Trophoblast cell (in vitro differentiated cells and primary cell): ENCODE data around the gene GNAT1.

ENCODE experiments used
- DNase-seq, 2 donors: peaks; one replicate each; pipeline ENCODE4 v3.0.0-alpha.2; 2016
- H2AFZ ChIP-seq: 2 replicates; pipeline ENCODE4 v1.6.1; 2013; ENCODE audit warnings: low read length, moderate library complexity, mild to moderate bottlenecking; ENCODE audit not compliant: insufficient read depth, poor library complexity
- H2AK5ac ChIP-seq: 2 replicates; pipeline ENCODE4 v1.6.1; 2013; ENCODE audit warnings: mild to moderate bottlenecking, low read length
- H2BK120ac ChIP-seq: 2 replicates; pipeline ENCODE4 v1.6.1; 2013; ENCODE audit warnings: low read length, mild to moderate bottlenecking, moderate library complexity; ENCODE audit not compliant: insufficient read depth, poor library complexity
- H2BK12ac ChIP-seq: 2 replicates; pipeline ENCODE4 v1.6.1; 2013; ENCODE audit warnings: mild to moderate bottlenecking, low read length, moderate library complexity
- H2BK5ac ChIP-seq: 2 replicates; pipeline ENCODE4 v1.6.1; 2013; ENCODE audit warnings: low read length, low read depth, moderate library complexity, mild to moderate bottlenecking; ENCODE audit not compliant: poor library complexity
- H3K14ac ChIP-seq: 2 replicates; pipeline ENCODE4 v1.6.1; 2013; ENCODE audit warnings: mild to moderate bottlenecking, low read length
- H3K18ac ChIP-seq: 2 replicates; pipeline ENCODE4 v1.6.1; 2013; ENCODE audit warnings: mild to moderate bottlenecking, low read length
- H3K23ac ChIP-seq: 2 replicates; pipeline ENCODE4 v1.6.1; 2013; ENCODE audit warnings: low read length
- H3K27ac ChIP-seq: 2 replicates; pipeline ENCODE4 v1.5.1; 2013; ENCODE audit warnings: low read depth, mild to moderate bottlenecking, inconsistent platforms, low read length, moderate library complexity
- H3K27me3 ChIP-seq: 2 replicates; pipeline ENCODE4 v1.6.1; 2013; ENCODE audit warnings: inconsistent platforms, mild to moderate bottlenecking, low read length, moderate library complexity; ENCODE audit not compliant: insufficient read depth
- H3K36me3 ChIP-seq, 2 experiments: 1 replicate in 1 of 2; 2 replicates in 1 of 2; pipeline ENCODE4 v1.6.1; 2013; ENCODE audit warnings: low read length in 2 of 2, mild to moderate bottlenecking in 2 of 2, moderate library complexity in 1 of 2; ENCODE audit not compliant: insufficient read depth in 2 of 2, control insufficient read depth in 1 of 2
- H3K4ac ChIP-seq: 2 replicates; pipeline ENCODE4 v1.6.1; 2013; ENCODE audit warnings: low read depth, mild to moderate bottlenecking, low read length, moderate library complexity
- H3K4me1 ChIP-seq, 2 experiments: 1 replicate in 1 of 2; 2 replicates in 1 of 2; pipeline ENCODE4 v1.6.1; 2013; ENCODE audit warnings: low read length in 2 of 2, mild to moderate bottlenecking in 2 of 2, moderate library complexity in 1 of 2; ENCODE audit not compliant: insufficient read depth in 2 of 2, control insufficient read depth in 1 of 2
- H3K4me2 ChIP-seq: 2 replicates; pipeline ENCODE4 v1.6.1; 2013; ENCODE audit warnings: inconsistent platforms, mild to moderate bottlenecking, low read length, moderate library complexity
- H3K4me3 ChIP-seq: 2 replicates; pipeline ENCODE4 v1.5.1; 2013; ENCODE audit warnings: mild to moderate bottlenecking, low read depth, low read length, inconsistent platforms
- H3K79me1 ChIP-seq: one replicate; pipeline ENCODE4 v1.6.1; 2013; ENCODE audit warnings: low read length
- H3K79me2 ChIP-seq: 2 replicates; pipeline ENCODE4 v1.6.1; 2013; ENCODE audit warnings: low read length, mild to moderate bottlenecking; ENCODE audit not compliant: control insufficient read depth, insufficient read depth, poor library complexity
- H3K9ac ChIP-seq: 2 replicates; pipeline ENCODE4 v1.6.1; 2013; ENCODE audit warnings: mild to moderate bottlenecking, low read length
- H3K9me3 ChIP-seq: 2 replicates; pipeline ENCODE4 v1.6.1; 2013; ENCODE audit warnings: low read depth, mild to moderate bottlenecking, control low read depth, inconsistent platforms, low read length; ENCODE audit not compliant: insufficient read depth
- H4K12ac ChIP-seq: 2 replicates; pipeline ENCODE4 v1.6.1; 2013; ENCODE audit warnings: low read depth, mild to moderate bottlenecking, low read length, moderate library complexity
- H4K8ac ChIP-seq: 2 replicates; pipeline ENCODE4 v1.6.1; 2013; ENCODE audit warnings: low read depth, mild to moderate bottlenecking, low read length, moderate library complexity
- H4K91ac ChIP-seq: one replicate; pipeline ENCODE4 v1.6.1; 2013; ENCODE audit warnings: low read depth, mild to moderate bottlenecking, low read length, moderate library complexity
- WGBS: extraction: QIAGEN DNeasy Blood & Tissue Kit; methylation state at CpG from one replicate; pipeline ENCODE4 v1.1.7; 2013; ENCODE audit warnings: missing lambda C conversion rate; ENCODE audit not compliant: insufficient read length, insufficient coverage; ENCODE audit errors: extremely low coverage; 5-methylcytosine and 5-hydroxymethylcytosine counted together

The GNAT1 gene

DNA sequence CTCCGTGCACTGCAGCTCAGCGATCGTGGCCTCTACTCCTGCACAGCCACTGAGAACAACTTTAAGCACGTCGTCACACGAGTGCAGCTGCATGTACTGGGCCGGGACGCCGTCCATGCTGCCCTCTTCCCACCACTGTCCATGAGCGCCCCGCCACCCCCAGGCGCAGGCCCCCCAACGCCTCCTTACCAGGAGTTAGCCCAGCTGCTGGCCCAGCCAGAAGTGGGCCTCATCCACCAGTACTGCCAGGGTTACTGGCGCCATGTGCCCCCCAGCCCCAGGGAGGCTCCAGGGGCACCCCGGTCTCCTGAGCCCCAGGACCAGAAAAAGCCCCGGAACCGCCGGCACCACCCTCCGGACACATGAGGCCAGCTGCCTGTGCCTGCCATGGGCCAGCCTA is 3.7 kb upstream of the GNAT1 start:
- Histone ChIP-seq H3K27me3 (no peaks in the 10 kb centered on the region), H3K4ac (no peak overlapping the region), H3K36me3 (peaks cover 23 to 34% of the 10 kb centered on the region in 2 experiments), H2AK5ac (no peak overlapping the region), H3K4me1 (peaks cover 9 to 16% of the 10 kb centered on the region in 2 experiments), H3K18ac (no peak overlapping the region), H4K8ac (no peak overlapping the region), H3K23ac (no peak overlapping the region), H2AFZ (no peak overlapping the region), H3K14ac (no peak overlapping the region), H3K9me3 (no peaks in the 10 kb centered on the region), H2BK120ac (no peak overlapping the region), H3K79me2 (no peaks in the 10 kb centered on the region), H3K79me1 (no peaks in the 10 kb centered on the region), H3K27ac (no peak overlapping the region), H4K91ac (no peak overlapping the region), H3K4me2 (no peak overlapping the region), H2BK5ac (no peak overlapping the region), H3K4me3 (no peak overlapping the region), H2BK12ac (no peak overlapping the region), H4K12ac (no peak overlapping the region), H3K9ac (no peak overlapping the region)
- no peak for DNase-seq
- no CpG with 5 or more reads among the region's 19 CpGs for WGBS

DNA sequence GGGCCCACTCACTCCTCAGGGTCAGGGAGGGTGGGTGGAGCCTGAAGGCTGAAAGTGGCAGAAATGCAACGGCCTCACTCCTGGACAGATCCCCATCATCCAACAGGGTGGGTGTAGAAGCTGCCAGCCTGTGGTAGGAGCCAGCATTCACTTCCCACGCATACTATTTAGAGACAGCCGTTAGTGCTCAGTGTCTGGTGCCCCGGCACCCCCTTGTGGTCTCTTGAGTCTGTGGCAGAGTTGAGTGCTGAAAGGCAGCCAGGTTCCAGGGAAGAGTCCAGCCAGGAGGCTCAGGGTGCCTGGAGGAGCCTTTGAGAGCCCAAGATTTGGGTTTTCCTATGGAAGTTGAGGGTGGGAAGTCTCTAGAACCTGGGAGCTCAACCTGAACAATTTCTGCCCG is 2.1 kb upstream of the GNAT1 start:
- Histone ChIP-seq H4K8ac (no peak overlapping the region), H3K14ac (no peak overlapping the region), H3K23ac (no peak overlapping the region), H2AFZ (no peak overlapping the region), H3K18ac (no peak overlapping the region), H3K4me2 (no peak overlapping the region), H3K4ac (no peak overlapping the region), H3K36me3 (peaks cover 22 to 28% of the 10 kb centered on the region in 2 experiments), H2BK12ac (no peak overlapping the region), H2BK120ac (no peak overlapping the region), H3K27me3 (no peaks in the 10 kb centered on the region), H3K9ac (no peak overlapping the region), H3K9me3 (no peaks in the 10 kb centered on the region), H2AK5ac (no peak overlapping the region), H3K79me2 (no peaks in the 10 kb centered on the region), H4K12ac (no peak overlapping the region), H3K79me1 (no peaks in the 10 kb centered on the region), H2BK5ac (no peak overlapping the region), H3K4me1 (peaks cover 0 to 6% of the 10 kb centered on the region in 2 experiments), H3K27ac (no peak overlapping the region), H4K91ac (no peak overlapping the region), H3K4me3 (no peak overlapping the region)
- WGBS, result no CpG with 5 or more reads among the region's 5 CpGs
- peak; percentile 55 to 67 for DNase-seq

DNA sequence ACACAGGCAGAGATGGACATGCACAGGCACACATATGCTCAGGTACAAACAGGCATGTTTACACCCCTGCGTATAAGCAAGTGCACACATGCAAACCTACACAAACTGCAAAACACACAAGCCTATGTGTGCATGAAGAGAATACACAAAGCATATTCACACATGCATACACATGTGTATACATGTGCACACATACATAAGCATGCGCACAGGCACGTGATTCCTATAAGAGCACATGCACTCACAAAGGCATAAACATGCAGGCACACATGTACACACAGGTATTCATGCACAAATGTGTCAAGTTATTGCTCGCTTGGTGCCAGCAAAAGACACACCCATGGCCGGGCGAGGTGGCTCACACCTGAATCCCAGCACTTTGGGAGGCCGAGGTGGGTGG is 1.4 kb upstream of the GNAT1 start:
- no peak overlapping the region for H4K8ac ChIP-seq
- no peak overlapping the region for H2AK5ac ChIP-seq
- H3K4me2 ChIP-seq, result no peak overlapping the region
- H2BK120ac ChIP-seq, result no peak overlapping the region
- H3K4me3 ChIP-seq, result no peak overlapping the region
- H3K18ac ChIP-seq, result no peak overlapping the region
- H3K14ac ChIP-seq, result no peak overlapping the region
- H3K23ac ChIP-seq, result no peak overlapping the region
- H3K79me2 ChIP-seq, result no peaks in the 10 kb centered on the region
- no peak overlapping the region for H3K4ac ChIP-seq
- H4K12ac ChIP-seq, result no peak overlapping the region
- DNase-seq, result no peak
- no peaks in the 10 kb centered on the region for H3K79me1 ChIP-seq
- no peak overlapping the region for H2AFZ ChIP-seq
- no peaks in the 10 kb centered on the region for H3K27me3 ChIP-seq
- H4K91ac ChIP-seq, result no peak overlapping the region
- no peaks in the 10 kb centered on the region for H3K9me3 ChIP-seq
- H2BK5ac ChIP-seq, result no peak overlapping the region
- no peak overlapping the region for H3K9ac ChIP-seq
- H3K27ac ChIP-seq, result no peak overlapping the region
- WGBS, result no CpG with 5 or more reads among the region's 7 CpGs
- no peak overlapping the region for H2BK12ac ChIP-seq
- H3K4me1 ChIP-seq, result no peaks in the 10 kb centered on the region
- H3K36me3 ChIP-seq, result peaks cover 19 to 23% of the 10 kb centered on the region in 2 experiments

DNA sequence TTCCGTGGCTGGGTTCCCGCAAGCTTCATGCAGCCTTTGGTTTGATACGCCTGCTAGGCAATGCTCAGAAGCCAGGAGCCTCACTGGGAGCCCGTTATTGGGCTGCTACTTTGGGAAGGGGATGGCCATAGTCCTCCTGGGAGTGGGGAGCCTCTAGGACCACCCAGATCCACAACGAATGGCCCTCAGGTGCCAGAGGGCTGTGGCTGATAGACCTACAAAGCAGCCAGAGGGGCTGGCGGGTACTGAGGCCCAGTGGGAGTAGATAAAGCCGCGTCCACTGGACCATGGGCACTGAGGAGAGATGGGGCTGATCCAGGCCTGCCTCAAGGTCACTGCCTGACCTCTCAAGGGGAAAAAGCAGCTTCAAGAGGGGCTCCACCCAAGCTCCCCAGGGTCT is 714 bp downstream of the GNAT1 start:
- Histone ChIP-seq H4K12ac (no peak overlapping the region), H3K9ac (no peak overlapping the region), H3K27me3 (no peaks in the 10 kb centered on the region), H3K4me1 (peaks cover 0 to 4% of the 10 kb centered on the region in 2 experiments), H2BK120ac (no peak overlapping the region), H2AK5ac (no peak overlapping the region), H2AFZ (no peak overlapping the region), H3K79me1 (no peaks in the 10 kb centered on the region), H3K18ac (no peak overlapping the region), H3K9me3 (no peaks in the 10 kb centered on the region), H3K4me2 (no peak overlapping the region), H2BK5ac (no peak overlapping the region), H3K23ac (no peak overlapping the region), H3K27ac (no peak overlapping the region), H3K36me3 (peaks cover 7 to 8% of the 10 kb centered on the region in 2 experiments), H4K8ac (no peak overlapping the region), H3K4me3 (no peak overlapping the region), H2BK12ac (no peak overlapping the region), H3K79me2 (no peaks in the 10 kb centered on the region), H4K91ac (no peak overlapping the region), H3K4ac (no peak overlapping the region), H3K14ac (no peak overlapping the region)
- WGBS, result no CpG with 5 or more reads among the region's 8 CpGs
- no peak for DNase-seq
